Right lobe of liver (tissue), 6 donors: ENCODE results near the gene ADGRF1. TPM values are rescaled to one million over a fixed set of nuclear protein-coding genes. Genes with fewer than 3 reads are reported as not detected.
A peak's percentile ranks its signal among the peaks of the same experiment; 100 is the strongest.

ENCODE experiments used
- ATAC-seq, 4 donors: fragments of 200-7000 bp; cut with Tn5 transposase; one replicate each; pipeline ENCODE4 v1.9.1; 2020; ENCODE audit warnings: mild to moderate bottlenecking in 4 of 4, moderate library complexity in 4 of 4
- DNase-seq, 3 donors: peaks; one replicate each; pipeline ENCODE4 v3.0.0-alpha.2; 2020
- H3K27ac ChIP-seq, 3 donors: fragments of 200-600 bp; one replicate each; pipeline ENCODE4 v1.8.0; 2022
- H3K27me3 ChIP-seq, 2 donors: fragments of 200-600 bp; one replicate each; pipeline ENCODE4 v1.8.0; 2022
- H3K36me3 ChIP-seq, 4 donors: fragments of 200-600 bp; sonication (generic) in 1 of 4; one replicate each; pipeline versions ENCODE4 v1.5.1 to v1.8.0; 2017 to 2022; ENCODE audit warnings: control low read depth in 1 of 4
- H3K4me1 ChIP-seq, 4 donors: fragments of 200-600 bp; sonication (generic) in 1 of 4; one replicate each; pipeline versions ENCODE4 v1.5.1 to v1.8.0; 2017 to 2022; ENCODE audit warnings: control low read depth in 1 of 4
- H3K4me3 ChIP-seq, 3 donors: fragments of 200-600 bp; one replicate each; pipeline ENCODE4 v1.8.0; 2022
- H3K9me3 ChIP-seq, 4 donors: fragments of 200-600 bp; sonication (generic) in 1 of 4; one replicate each; pipeline versions ENCODE4 v1.5.1 to v1.8.0; 2017 to 2022; ENCODE audit warnings: control low read depth in 1 of 4
- CTCF ChIP-seq, 4 donors: fragments of 200-600 bp in 3 of 4; fragments of 450-650 bp in 1 of 4; IDR thresholded peaks; one replicate each; pipeline versions ENCODE4 v1.5.1 to v1.8.0; 2016 to 2022; ENCODE audit warnings: antibody characterized with exemption in 4 of 4, mild to moderate bottlenecking in 2 of 4
- POLR2A ChIP-seq: fragments of 450-650 bp; IDR thresholded peaks from one replicate; pipeline ENCODE4 v1.6.1; 2017; ENCODE audit warnings: antibody characterized with exemption, mild to moderate bottlenecking
- WGBS: methylation state at CpG from one replicate; pipeline ENCODE4 v1.1.6; 2018; ENCODE audit warnings: low coverage, low lambda C conversion rate; ENCODE audit not compliant: insufficient coverage; ENCODE audit errors: missing lambda C conversion rate; 5-methylcytosine and 5-hydroxymethylcytosine counted together
- intact Hi-C, 2 donors: fragments of 100-400 bp; cut with DNase I; formaldehyde crosslinking; loops; one replicate each; pipeline versions ENCODE4 v1.11.2 to v1.14.1; 2022
- total RNA-seq, 6 experiments: library from RNA; depleted of rRNA in 2 of 6; stranded (reverse); fragments of >200 nt in 2 of 6; fragmentation: NEBNext Ultra II Directional in 3 of 6; extraction: Animal tissue kit (Norgen Biotek cat#: 25700) in 3 of 6; gene quantifications; one replicate each; pipeline versions ENCODE4 v1.1.0 to v1.2.4, GENCODE V29; 2016 to 2023
- donor health status: DM: no; HTN: yes; CAD: no.
- donor health status: DM: no; HTN: no; CAD: no.
- donor health status: DM: no; HTN: no; CAD: no.
- donor health status: DM: no; HTN: yes; CAD: no.
- donor health status: DM: no; HTN: yes; CAD: no.

ADGRF1 gene
- total RNA-seq, 6 experiments from 2014 or later, result not detected

DNA sequence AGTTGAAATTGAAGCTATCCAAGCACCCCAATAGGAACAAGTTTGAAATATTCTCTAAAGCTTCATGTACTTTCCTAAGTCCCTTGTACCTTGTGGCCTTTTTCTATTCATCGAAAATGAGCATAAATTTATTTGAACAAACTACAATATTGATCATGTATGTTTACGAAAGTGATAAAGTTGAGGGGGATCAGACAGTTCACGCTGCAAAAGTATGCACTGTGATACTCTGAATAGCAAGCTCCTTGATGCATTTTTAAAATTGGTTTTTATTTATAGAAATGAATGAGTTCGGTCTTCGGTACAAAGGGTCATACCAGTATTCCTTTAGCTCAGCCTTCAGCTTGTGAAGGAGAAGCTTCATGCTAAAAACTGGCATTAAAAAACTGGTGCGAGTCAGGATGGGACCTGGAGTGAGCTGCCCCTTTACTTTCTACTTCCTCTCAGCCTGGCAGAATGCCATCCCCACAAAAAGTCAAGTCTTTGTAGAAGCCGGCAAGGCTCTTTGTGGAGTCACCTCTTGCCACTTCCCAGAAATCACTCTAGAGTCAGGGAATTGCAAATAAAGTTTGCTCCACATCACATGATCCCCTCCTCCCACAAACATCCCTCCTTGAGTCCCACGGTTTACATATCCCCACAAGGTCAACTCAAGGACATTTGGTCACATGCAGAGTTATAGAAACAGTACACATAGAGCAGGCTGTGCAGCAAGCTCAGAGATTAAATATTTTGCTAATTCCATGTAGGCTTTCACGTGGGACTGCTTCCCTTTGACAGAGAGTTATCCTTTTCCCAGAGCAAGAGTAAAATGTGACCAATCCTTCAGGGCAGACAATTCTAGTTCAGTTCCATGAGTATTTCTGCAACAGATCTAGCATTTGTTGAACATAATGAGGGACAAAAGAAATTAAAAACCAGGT, 34.6 kb upstream of the ADGRF1 start:
- Histone ChIP-seq H3K27ac (no peak overlapping the region), H3K36me3 (no peaks in the 10 kb centered on the region), H3K9me3 (no peaks in the 10 kb centered on the region), H3K4me3 (no peak overlapping the region), H3K4me1 (peaks cover 0 to 9% (median 0%) of the 10 kb centered on the region in 4 donors), H3K27me3 (no peaks in the 10 kb centered on the region)
- intact Hi-C loops, result no loop called here
- TF ChIP-seq CTCF (IDR thresholded peaks at IDR 0.05) (no peak), POLR2A (no peak)
- DNase-seq, result no peak
- WGBS, result 37% methylated on average over 8 of the region's 9 CpGs
- peak in 1 of 4 donors; percentile 37 for ATAC-seq

- Histone ChIP-seq H3K36me3 (no peaks in the 10 kb centered on the region), H3K4me1 (peaks cover 0 to 9% (median 0%) of the 10 kb centered on the region in 4 donors), H3K27ac (no peak overlapping the region), H3K27me3 (no peaks in the 10 kb centered on the region), H3K9me3 (no peaks in the 10 kb centered on the region), H3K4me3 (no peak overlapping the region)
- TF ChIP-seq POLR2A, result no peak
- TF ChIP-seq CTCF (IDR thresholded peaks at IDR 0.05), result no peak
- ATAC-seq (no peak), DNase-seq (no peak)
- intact Hi-C loops, result no loop called here
- 70% methylated on average over 7 of the region's 8 CpGs for WGBS
Observed at GRCh38 chr6:47075741-47076421, 33.7 kb upstream of the ADGRF1 start.

DNA sequence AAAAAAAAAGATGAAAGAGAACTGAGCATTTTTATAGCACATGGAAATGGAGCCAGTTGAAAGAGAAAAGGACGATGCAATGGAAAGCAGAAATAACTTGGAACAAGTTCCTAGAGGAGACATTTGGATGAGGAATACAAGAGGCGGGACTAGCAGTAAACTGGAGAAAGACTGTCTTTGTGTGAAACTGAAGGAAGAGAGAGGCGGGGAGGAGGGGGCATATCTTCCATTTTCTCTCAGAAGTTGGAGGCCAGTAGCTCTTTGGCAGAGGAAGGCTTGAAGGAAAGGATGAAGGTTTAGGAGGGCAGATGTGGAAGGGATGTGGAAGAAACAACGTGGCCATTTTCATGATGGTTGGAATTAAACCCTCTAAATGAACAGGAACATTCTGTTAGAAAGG, 33.0 kb upstream of the ADGRF1 start:
- Histone ChIP-seq H3K9me3 (no peaks in the 10 kb centered on the region), H3K4me1 (peaks cover 0 to 9% (median 0%) of the 10 kb centered on the region in 4 donors), H3K4me3 (no peak overlapping the region), H3K36me3 (no peaks in the 10 kb centered on the region), H3K27ac (no peak overlapping the region), H3K27me3 (no peaks in the 10 kb centered on the region)
- intact Hi-C loops, result no loop called here
- DNase-seq, result no peak
- TF ChIP-seq CTCF (IDR thresholded peaks at IDR 0.05) (no peak), POLR2A (no peak)
- 60% methylated on average over 4 of the region's 4 CpGs for WGBS
- ATAC-seq, result no peak

DNA sequence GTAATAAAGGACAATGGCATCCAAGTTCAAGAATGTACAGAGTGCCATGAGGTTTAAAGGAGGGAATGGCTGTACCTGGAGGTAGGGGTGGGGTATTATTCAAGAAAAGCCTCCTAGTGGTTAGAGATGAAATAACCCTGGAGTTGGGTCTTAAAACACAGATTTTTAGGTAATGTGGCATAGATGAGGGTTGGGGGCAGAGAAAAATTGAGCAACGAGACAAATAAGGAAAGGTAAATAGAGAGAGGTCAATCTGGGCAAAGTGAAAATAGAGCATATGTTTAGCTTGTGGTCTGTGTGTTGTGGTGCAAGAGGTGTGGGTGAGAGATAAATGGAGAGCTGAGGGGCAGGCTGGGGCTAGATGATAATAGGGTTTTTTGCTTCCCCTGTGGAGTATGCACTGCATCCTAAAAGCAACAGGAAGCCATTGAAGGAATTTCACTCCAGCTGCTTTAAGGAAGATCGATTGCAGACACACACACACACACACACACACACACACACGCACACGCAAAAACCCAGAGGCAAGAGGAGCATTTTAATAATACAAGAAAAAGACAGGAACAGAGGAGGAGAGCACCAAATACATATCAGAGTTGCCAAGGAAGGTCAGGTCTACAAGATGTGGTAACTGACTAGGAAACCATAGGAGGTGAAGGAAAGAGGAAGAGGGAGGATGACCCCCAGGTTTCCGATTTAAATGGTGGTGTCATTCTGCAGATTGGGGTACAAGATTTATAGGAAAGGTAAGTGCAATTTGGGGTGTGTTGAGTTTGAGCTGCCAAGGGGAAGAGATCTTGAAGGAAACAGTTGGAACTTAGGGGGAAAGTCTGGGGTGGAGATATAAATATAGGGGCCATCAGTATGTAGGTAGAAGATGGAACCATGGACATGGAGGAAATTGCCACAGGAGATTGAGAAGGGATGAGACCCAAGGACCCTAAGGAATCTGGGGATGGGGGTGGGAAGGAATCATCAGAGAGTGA, 31.3 kb upstream of the ADGRF1 start:
- WGBS, result 26% methylated on average over 5 of the region's 5 CpGs
- no peak for TF ChIP-seq POLR2A
- TF ChIP-seq CTCF (IDR thresholded peaks at IDR 0.05), result peak; percentile 5 to 39 (median 26)
- ATAC-seq, result peak; percentile 86 to 90 (median 88)
- peaks cover 0 to 9% (median 0%) of the 10 kb centered on the region in 4 donors for H3K4me1 ChIP-seq
- no peak overlapping the region for H3K27ac ChIP-seq
- DNase-seq, result no peak
- no peaks in the 10 kb centered on the region for H3K27me3 ChIP-seq
- H3K36me3 ChIP-seq, result no peaks in the 10 kb centered on the region
- no peaks in the 10 kb centered on the region for H3K9me3 ChIP-seq
- intact Hi-C loops, result no loop called here
- no peak overlapping the region for H3K4me3 ChIP-seq
